ENCODE results near the gene UBALD1.
A peak's percentile ranks its signal among the peaks of the same experiment; 100 is the strongest.

Gene UBALD1

GRCh38 chr16:4641895-4642294, 27.2 kb upstream of the UBALD1 start:
- peak in 1 of 2 donors; percentile 26 for DNase-seq

DNA sequence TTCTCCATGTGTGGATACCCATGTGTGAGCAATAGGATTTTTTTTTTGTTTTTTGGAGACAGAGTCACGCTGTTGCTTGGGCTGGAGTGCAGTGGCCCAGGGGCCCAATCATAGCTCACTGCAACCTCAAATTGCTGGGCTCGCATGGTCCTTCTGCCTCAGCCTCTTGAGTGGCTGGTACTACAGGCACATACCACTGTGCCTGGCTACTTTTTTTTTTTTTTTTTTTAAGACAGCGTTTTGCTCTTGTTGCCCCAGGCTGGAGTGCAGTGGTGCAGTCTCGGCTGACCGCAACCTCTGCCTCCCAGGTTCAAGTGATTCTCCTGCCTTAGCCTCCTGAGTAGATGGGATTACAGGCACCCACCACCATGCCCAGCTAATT, 26.6 kb upstream of the UBALD1 start:
- DNase-seq = no peak

DNA sequence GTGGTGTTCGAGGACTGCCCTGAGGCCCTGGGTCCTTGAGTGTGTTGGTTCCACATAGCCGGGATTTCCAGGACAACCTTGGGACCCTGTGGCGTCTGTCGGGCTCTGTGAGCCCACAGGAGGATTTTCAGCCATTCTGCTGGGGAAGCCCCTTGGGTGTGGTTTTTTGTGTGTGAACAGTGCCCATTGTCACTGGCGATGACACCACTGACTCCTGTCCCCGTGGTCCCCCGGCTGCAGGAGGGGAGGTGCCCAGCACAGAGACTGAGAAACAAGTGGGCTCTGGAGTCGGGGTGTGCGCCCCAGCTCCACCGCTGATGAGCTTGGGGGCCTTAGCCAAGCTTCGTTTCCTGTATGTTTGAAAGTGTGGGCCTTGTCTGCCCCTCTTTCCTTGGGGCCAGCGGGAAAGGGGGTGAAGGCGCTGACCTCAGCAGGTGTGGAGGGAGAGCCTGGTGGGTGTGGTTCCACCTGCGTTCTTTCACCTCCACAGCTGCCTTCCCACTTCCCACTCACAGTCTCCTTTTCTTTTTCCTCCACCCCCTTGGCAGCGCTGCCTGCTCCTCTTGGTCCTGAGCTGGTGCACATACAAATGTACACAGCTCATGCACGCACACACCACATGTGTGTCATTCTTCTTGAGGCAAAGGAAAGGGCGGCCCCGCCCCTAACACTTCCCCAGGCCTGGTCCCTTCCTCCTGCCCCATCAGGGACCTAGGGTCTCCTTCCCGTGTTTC, 26.1 kb upstream of the UBALD1 start:
- DNase-seq = no peak

DNA sequence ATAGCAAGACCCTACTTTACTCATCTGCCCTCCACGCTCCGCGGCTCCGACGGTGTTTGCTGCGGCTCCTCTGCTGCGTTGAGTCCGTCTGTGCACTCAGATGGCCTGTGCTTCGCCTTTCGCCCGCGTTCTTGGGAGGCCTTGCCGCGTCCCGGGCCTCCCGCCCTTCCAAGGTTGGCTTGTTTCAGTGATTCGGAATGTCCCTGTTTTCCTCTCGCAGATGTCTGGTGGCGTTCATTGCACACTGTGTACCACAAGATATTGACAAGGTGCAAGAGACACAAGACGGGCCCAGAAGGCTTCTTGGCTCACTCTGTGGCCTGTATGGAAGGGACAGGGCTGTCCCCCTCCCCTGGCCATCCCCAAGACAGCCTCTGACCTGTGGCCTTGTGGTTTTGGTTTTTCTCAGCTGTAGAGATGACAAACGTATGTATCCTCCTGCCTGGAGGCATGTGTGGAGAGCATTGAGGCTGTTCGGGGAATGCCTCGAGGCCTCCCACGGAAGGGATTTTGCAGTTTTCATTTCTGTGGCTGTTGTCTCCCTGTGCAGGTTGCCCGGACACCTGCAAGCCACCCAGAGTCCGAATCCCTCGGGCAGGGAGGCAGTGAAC, 25.3 kb upstream of the UBALD1 start:
- DNase-seq = no peak

GRCh38 chr16:4637501-4638166, 22.9 kb upstream of the UBALD1 start:
- DNase-seq = no peak

GRCh38 chr16:4636196-4636595, 21.5 kb upstream of the UBALD1 start:
- no peak for DNase-seq

DNA sequence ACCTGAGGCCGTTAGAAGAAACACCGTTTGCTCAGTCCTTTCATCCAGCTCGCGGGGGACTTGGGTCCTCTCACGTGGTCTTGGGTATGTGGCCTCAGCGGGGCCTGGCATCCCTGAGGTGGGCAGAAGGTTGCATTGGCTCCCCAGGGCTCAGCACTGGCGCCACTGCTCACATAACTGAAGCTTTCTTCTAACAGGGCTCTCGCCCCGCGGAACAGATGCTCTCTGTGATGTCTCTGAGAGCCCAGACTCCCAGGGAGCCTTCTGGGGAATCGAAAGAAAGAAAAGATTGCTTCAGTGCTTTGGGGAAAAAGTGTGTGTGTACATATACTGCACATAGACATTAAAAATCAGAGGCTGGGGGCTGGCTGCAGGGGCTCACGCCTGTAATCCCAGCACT, 20.1 kb upstream of the UBALD1 start:
- no peak for DNase-seq

DNA sequence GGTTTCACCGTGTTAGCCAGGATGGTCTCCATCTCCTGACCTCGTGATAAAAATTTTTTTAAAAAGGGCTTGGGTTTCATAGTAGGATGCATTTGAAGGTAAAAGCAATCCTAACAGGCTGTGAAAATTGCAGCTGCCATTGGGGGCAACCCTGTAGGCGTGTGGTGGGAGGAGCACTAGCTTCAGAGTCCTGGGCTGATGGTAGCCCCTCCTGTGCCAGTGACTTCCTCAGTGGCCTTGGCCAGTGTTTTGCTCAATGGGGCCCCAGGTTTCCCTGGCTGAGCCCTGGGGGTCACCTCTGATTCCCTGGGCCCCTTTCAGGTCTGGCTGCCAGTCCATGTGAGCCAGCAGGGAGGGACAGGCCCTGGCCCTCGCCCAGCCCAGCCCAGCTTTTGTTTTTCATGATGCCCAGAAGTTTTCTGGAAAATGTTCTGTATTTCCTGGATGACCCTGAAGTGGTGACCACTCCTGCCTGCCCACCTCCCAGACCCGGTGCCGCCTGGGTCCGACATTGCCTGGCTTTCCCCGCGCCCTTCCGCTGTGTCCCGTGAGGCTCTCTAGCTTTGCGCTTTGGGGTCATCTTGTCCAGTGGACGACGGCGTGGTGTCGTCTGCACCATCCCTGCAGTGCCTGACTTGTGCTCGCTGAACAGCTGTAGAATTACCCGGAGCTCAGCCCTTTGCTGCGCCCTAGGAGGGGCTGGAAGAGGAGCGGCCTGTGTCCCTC, 19.4 kb upstream of the UBALD1 start:
- DNase-seq = no peak

DNA sequence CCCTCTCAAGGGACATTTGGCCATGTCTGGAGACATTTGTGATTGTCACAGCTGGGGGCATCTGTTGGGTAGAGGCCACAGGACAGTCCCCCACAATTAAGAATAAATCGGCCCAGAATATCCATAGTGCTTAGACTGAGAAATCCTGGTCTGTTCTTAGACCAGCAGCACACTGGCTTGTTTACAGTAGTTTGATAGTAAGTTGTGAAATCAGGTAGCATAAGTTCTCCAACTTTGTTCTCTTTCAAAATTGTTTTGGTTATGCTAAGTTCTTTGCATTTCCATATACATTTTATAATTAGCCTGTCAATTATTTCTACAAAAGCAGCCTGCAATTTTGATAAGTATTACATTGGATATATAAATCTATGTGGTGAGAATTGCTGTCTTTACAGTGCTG, 16.8 kb upstream of the UBALD1 start:
- DNase-seq = no peak

DNA sequence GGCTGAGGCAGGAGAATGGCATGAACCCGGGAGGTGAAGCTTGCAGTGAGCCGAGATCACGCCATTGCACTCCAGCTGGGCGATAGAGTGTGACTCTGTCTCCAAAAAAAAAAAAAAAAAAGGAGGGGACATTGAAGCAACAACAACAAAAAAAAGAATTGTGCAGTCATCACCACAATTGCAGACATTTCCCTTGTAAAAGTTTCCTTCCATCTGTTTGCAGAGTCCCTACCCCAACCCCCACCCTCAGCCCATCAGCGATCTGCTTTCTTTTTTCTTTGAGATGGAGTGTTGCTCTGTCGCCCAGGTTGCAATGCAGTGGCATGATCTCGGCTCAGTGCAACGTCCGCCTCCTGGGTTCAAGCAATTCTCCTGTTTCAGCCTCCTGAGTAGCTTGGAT, 13.6 kb upstream of the UBALD1 start:
- no peak for DNase-seq

DNA sequence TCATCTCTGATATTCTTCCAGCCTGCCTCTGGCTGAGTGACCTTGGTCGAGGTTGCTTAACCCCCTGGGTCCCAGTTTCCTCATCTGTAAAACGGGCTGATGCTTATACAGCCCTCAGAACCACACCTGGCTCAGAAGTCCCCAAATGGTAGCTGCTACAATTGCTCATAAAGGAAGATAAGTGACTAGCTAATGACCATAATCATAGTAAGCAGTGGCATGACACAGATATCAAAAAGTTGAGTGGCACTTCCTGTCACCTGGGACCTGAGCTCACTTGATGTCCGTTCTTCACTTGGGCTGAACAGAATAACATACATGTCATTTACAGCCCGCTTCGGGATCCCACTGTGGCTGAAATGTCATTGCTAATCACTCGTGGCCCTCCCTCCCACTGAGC, 11.7 kb upstream of the UBALD1 start:
- no peak for DNase-seq

GRCh38 chr16:4625560-4626159, 11.0 kb upstream of the UBALD1 start:
- DNase-seq = no peak

DNA sequence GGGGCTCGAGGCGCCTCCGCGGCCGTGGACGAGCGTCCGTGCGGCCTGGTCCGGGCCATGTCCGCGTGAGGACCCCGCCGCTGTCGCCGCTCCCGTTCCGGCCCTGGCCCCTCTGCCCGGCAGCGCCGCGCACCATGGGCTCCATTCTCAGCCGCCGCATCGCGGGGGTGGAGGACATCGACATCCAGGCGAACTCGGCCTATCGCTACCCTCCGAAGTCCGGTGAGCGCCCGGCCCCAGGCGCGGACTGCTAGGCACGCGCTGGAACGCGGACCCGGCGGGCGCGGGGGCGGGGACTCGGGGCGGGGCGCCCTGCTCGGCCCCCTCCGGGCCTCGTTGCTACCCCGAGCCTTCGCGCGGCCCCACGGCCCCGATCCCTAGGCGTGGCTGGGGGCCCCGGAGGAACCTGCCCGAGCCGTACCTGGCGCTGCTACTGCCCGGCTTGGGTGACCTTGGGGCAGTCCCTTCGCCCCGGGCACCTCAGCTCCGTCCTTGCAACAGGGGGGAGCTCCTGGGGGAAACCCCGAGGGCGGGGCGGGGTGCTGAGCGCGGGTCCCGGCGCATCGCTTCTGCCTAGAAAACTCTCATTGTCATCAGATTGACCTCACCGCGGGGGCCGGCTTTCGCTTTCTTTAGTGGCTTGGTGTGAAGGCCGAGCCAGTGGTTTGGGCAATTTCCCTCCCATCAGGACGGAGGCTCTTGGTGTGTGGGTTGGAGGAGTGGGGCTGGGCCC, 10.3 kb upstream of the UBALD1 start:
- peak in 1 of 2 donors; percentile 73 for DNase-seq

DNA sequence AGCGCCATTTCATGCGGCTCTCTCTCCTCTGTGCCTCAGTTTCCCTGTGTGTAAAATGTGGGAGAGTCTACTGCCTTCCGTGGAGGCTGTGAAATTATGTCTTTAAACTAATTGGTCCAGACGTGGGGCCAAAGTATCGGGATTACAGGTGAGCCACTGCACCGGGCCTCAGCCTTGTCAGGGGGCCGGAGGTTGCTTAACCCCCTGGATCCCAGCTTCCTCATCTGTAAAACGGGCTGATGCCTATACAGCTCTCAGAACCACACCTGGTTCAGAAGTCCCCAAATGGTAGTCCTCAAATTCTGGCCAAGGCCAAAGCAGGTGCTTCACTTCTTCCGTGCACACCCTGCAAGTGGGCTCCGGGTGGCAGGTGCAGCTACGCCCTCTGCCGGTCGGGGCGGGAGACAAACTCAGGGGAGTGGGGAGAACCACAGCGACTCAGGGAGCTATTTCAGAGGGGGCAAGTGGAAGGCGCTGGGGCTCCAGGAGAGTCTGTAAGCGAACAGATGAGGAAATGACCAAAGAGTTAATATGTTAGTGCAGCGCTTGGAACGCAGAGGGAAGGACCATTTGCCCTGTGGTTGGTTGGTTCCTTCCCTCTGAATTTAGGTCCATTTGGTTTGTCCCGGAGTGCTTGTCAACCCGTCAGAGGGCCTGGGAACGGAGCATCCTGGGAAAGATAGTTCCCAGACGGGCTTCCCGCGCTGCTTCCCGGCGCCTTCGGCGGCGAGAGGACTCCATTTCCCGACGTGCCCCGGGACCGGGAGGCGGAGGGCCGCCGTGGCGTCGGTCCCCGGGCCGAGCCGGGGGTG, 9.5 kb upstream of the UBALD1 start, which contains the start of gene MGRN1:
MGRN1 (plus strand) TSS at position 812 of the 812 bp plus-strand sequence. CDS start 135 bp downstream, outside the sequence.
- DNase-seq = peak; percentile 89 to 96

DNA sequence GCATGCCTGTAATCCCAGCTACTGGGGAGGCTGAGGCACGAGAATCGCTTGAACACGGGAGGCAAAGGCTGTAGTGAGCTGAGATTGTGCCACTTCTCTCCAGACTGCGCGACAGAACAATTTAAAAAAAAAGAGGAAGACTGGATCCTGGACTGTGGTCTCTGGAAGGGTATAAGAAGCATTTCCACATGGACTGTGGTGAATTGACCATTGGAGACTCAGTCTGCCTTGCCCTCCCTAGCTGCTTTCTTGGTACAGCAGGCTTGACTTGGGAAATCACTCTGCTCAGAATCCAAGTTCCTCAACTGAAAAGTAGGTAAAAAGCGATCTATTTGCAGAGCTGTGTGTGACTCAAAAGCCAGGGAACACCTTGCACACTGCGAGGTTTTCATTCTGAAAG, 8.9 kb upstream of the UBALD1 start:
- no peak for DNase-seq

DNA sequence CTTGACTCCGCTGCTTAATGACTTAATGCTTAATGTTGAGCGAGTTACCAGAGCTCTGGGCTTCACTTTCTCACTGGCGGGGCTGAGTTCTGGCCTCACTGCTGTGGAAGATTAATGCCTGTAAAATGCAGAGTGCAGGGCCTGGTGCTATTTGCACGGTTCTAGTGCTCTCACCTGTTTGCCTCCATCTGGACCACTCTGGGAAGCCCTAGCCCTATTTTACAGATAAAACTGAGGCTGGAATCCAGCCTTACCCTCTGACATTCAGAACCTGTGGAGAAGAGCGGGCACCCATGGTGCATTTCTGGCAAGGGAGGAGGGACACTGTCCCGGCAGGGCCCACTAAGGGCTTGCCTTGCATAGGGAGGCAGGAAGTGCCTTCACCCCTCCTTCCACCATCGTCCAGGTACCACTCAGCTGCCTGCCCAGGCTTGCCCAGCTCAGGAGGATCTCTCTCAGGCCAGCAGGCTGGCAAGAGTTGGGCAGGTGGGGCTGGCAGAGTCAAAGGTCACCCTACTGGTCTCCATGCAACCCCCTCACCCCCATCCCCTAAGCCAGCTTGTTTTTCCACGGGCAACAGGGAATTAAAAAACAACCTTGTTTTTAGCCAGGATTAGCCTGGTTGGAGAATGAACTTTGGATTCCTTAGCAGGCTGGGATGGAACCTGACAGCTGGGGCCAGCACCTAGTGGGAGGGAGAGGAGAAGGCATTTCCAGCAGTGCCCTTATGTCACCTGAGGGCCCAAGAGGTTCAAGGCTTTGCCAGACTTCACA, 4.1 kb upstream of the UBALD1 start:
- DNase-seq = no peak

GRCh38 chr16:4617880-4618279, 3.2 kb upstream of the UBALD1 start:
- DNase-seq = no peak

- DNase-seq = peak; percentile 89 to 98
These were observed 1.5 kb upstream of the UBALD1 start for GRCh38 chr16:4616047-4616811.

DNA sequence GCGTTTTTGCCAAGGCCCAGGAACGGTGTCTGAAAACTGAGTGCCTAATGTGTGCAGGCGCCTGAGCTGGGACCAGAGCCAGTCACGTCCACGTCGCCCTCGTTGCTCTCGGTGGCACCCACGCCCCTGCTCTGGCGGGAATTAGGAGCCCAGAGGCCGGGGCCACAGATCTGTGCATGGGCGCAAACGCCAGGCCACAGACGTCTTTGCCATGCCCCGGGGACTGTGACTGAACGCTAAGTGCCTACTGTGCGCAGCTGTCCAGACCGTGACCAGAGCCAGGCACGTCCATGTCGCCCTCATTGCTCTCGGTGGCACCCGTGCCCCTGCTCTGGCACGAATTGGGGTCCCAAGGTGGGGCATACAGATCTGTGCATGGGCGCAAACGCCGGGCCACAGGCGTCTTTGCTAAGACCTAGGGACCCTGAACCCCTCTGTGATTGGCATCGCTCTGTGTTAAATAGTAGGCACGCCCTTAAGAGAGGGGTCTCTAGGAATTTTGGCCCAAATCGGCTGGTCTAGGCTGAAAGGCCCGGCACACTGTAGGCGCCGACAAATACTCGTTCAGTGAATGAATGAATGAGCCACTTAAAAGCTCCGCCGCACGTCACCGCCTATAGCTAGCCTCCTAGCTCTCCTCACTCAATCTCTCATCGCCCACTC, 827 bp upstream of the UBALD1 start:
- no peak for DNase-seq
